Neural progenitor cell (in vitro differentiated cells): Measurements from ENCODE around the gene DRC3. TPM values are rescaled to one million over a fixed set of nuclear protein-coding genes. Genes with fewer than 3 reads are reported as not detected.

Source experiments
- DNase-seq: peaks from one replicate; pipeline ENCODE4 v3.0.0-alpha.2; 2016; ENCODE audit warnings: low spot score
- H2AFZ ChIP-seq: fragments of 200-600 bp; sonication (generic); replicated peaks from 2 replicates; pipeline ENCODE4 v1.6.1; 2016; ENCODE audit warnings: antibody characterized with exemption
- H3F3A ChIP-seq: fragments of 200-600 bp; sonication (generic); 2 replicates; pipeline ENCODE4 v1.6.1; 2016; ENCODE audit warnings: antibody characterized with exemption, low read depth
- H3K27ac ChIP-seq: fragments of 200-600 bp; sonication (generic); 2 replicates; pipeline ENCODE4 v1.5.1; 2016; ENCODE audit warnings: mild to moderate bottlenecking
- H3K27me3 ChIP-seq: fragments of 200-600 bp; sonication (generic); 2 replicates; pipeline ENCODE4 v1.6.1; 2016; ENCODE audit warnings: mild to moderate bottlenecking, moderate library complexity
- H3K36me3 ChIP-seq: fragments of 200-600 bp; sonication (generic); 2 replicates; pipeline ENCODE4 v1.5.1; 2016
- H3K4me1 ChIP-seq: fragments of 200-600 bp; sonication (generic); 2 replicates; pipeline ENCODE4 v1.6.1; 2016; ENCODE audit warnings: mixed run types
- H3K4me2 ChIP-seq: fragments of 200-600 bp; sonication (generic); 2 replicates; pipeline ENCODE4 v1.6.1; 2016
- H3K4me3 ChIP-seq: fragments of 200-600 bp; sonication (generic); 2 replicates; pipeline ENCODE4 v1.5.1; 2016
- H3K79me2 ChIP-seq: fragments of 200-600 bp; sonication (generic); 2 replicates; pipeline ENCODE4 v1.6.1; 2016; ENCODE audit warnings: low read depth
- H3K9ac ChIP-seq: fragments of 200-600 bp; sonication (generic); 2 replicates; pipeline ENCODE4 v1.6.1; 2016
- H3K9me3 ChIP-seq: fragments of 200-600 bp; sonication (generic); 2 replicates; pipeline ENCODE4 v1.5.1; 2016; ENCODE audit warnings: low read depth
- H4K20me1 ChIP-seq: fragments of 200-600 bp; sonication (generic); 2 replicates; pipeline ENCODE4 v1.6.1; 2016; ENCODE audit warnings: low read depth
- H3K27ac Mint-ChIP-seq: 3 replicates; pipeline ENCODE4 v1.8.0; 2021; ENCODE audit warnings: mixed read lengths
- H3K27me3 Mint-ChIP-seq: 2 replicates; pipeline ENCODE4 v1.8.0; 2022; ENCODE audit warnings: low read depth, mild to moderate bottlenecking, inconsistent platforms, moderate library complexity, mixed read lengths; ENCODE audit not compliant: insufficient read depth
- H3K36me3 Mint-ChIP-seq: 3 replicates; pipeline ENCODE4 v1.8.0; 2021; ENCODE audit warnings: mixed read lengths
- H3K4me1 Mint-ChIP-seq: 3 replicates; pipeline ENCODE4 v1.8.0; 2021; ENCODE audit warnings: mixed read lengths
- H3K4me3 Mint-ChIP-seq: 3 replicates; pipeline ENCODE4 v1.8.0; 2021; ENCODE audit warnings: mild to moderate bottlenecking, moderate library complexity, mixed read lengths
- H3K9me3 Mint-ChIP-seq: 3 replicates; pipeline ENCODE4 v1.8.0; 2020; ENCODE audit warnings: mixed read lengths
- CTCF ChIP-seq: fragments of 200-600 bp; sonication (generic); IDR thresholded peaks from 2 replicates; pipeline ENCODE4 v1.5.1; 2017; ENCODE audit warnings: antibody characterized with exemption, mild to moderate bottlenecking
- EZH2 ChIP-seq: fragments of 200-600 bp; sonication (generic); IDR thresholded peaks from 2 replicates; pipeline ENCODE4 v1.6.1; 2017; ENCODE audit warnings: antibody characterized with exemption, mild to moderate bottlenecking, moderate library complexity
- EZH2phosphoT487 ChIP-seq: fragments of 200-600 bp; sonication (generic); IDR thresholded peaks from 2 replicates; pipeline ENCODE4 v1.6.1; 2017; ENCODE audit warnings: antibody characterized with exemption
- total RNA-seq: library from RNA; depleted of rRNA; stranded (reverse); fragments of >200 nt; gene quantifications from 2 replicates; pipeline ENCODE4 v1.2.3, GENCODE V29; 2015; ENCODE audit warnings: low replicate concordance

DRC3 gene
- total RNA-seq, 1 donor from 2014 or later: 0.07 TPM

- no peak overlapping the region for H2AFZ ChIP-seq
- no peaks in the 10 kb centered on the region for H3K79me2 ChIP-seq
- no peak overlapping the region for H3K4me3 ChIP-seq
- no peaks in the 10 kb centered on the region for H3K36me3 ChIP-seq
- no peak overlapping the region for H3K4me2 ChIP-seq
- Mint-ChIP-seq H3K9me3 (no peaks in the 10 kb centered on the region), H3K27ac (no peak overlapping the region), H3K36me3 (peaks cover 30% of the 10 kb centered on the region), H3K4me1 (no peaks in the 10 kb centered on the region), H3K27me3 (peaks cover 3% of the 10 kb centered on the region), H3K4me3 (no peak overlapping the region)
- H3K9me3 ChIP-seq: no peaks in the 10 kb centered on the region
- no peak for DNase-seq
- H3K27ac ChIP-seq: no peak overlapping the region
- no peaks in the 10 kb centered on the region for H3F3A ChIP-seq
- no peaks in the 10 kb centered on the region for H3K4me1 ChIP-seq
- H3K27me3 ChIP-seq: no peaks in the 10 kb centered on the region
- no peak overlapping the region for H3K9ac ChIP-seq
- TF ChIP-seq EZH2phosphoT487 (no peak), EZH2 (no peak), CTCF (no peak)
- no peaks in the 10 kb centered on the region for H4K20me1 ChIP-seq
These were observed 83.6 kb downstream of the DRC3 start for GRCh38 chr17:18056214-18056613.

- Histone ChIP-seq H3K4me2 (no peak overlapping the region), H4K20me1 (no peaks in the 10 kb centered on the region), H3K4me3 (no peak overlapping the region), H3K4me1 (no peaks in the 10 kb centered on the region), H3K36me3 (no peaks in the 10 kb centered on the region), H2AFZ (no peak overlapping the region), H3K27ac (no peak overlapping the region), H3K9me3 (no peaks in the 10 kb centered on the region), H3K79me2 (no peaks in the 10 kb centered on the region), H3F3A (no peaks in the 10 kb centered on the region), H3K9ac (no peak overlapping the region), H3K27me3 (no peaks in the 10 kb centered on the region)
- Mint-ChIP-seq H3K9me3 (no peaks in the 10 kb centered on the region), H3K4me1 (no peaks in the 10 kb centered on the region), H3K4me3 (no peak overlapping the region), H3K36me3 (peaks cover 26% of the 10 kb centered on the region), H3K27me3 (peaks cover 3% of the 10 kb centered on the region), H3K27ac (no peak overlapping the region)
- TF ChIP-seq EZH2phosphoT487 (no peak), CTCF (no peak), EZH2 (no peak)
- DNase-seq: no peak
These were observed 86.6 kb downstream of the DRC3 start for GRCh38 chr17:18059283-18059682.

GRCh38 chr17:18064053-18064452 lies 91.4 kb downstream of the DRC3 start:
- H3K27me3 ChIP-seq: no peaks in the 10 kb centered on the region
- no peaks in the 10 kb centered on the region for H3K79me2 ChIP-seq
- no peaks in the 10 kb centered on the region for H3K9me3 ChIP-seq
- H3K9me3 Mint-ChIP-seq: no peaks in the 10 kb centered on the region
- peaks cover 8% of the 10 kb centered on the region for H3F3A ChIP-seq
- no peaks in the 10 kb centered on the region for H3K4me1 ChIP-seq
- no peaks in the 10 kb centered on the region for H4K20me1 ChIP-seq
- H3K36me3 Mint-ChIP-seq: peaks cover 15% of the 10 kb centered on the region
- H3K9ac ChIP-seq: no peak overlapping the region
- H3K27ac ChIP-seq: no peak overlapping the region
- H3K27me3 Mint-ChIP-seq: peaks cover 2% of the 10 kb centered on the region
- no peak overlapping the region for H2AFZ ChIP-seq
- H3K27ac Mint-ChIP-seq: no peak overlapping the region
- no peak for TF ChIP-seq EZH2phosphoT487
- no peak for TF ChIP-seq CTCF
- no peak for TF ChIP-seq EZH2
- no peaks in the 10 kb centered on the region for H3K36me3 ChIP-seq
- H3K4me3 Mint-ChIP-seq: no peak overlapping the region
- H3K4me3 ChIP-seq: no peak overlapping the region
- H3K4me2 ChIP-seq: no peak overlapping the region
- no peaks in the 10 kb centered on the region for H3K4me1 Mint-ChIP-seq
- no peak for DNase-seq

- Histone ChIP-seq H3K4me2 (no peak overlapping the region), H3K4me1 (no peaks in the 10 kb centered on the region), H3K9ac (no peak overlapping the region), H3K9me3 (no peaks in the 10 kb centered on the region), H4K20me1 (no peaks in the 10 kb centered on the region), H3K4me3 (no peak overlapping the region), H3K27me3 (no peaks in the 10 kb centered on the region), H3F3A (peaks cover 8% of the 10 kb centered on the region), H3K27ac (no peak overlapping the region), H3K79me2 (no peaks in the 10 kb centered on the region), H2AFZ (no peak overlapping the region), H3K36me3 (no peaks in the 10 kb centered on the region)
- Mint-ChIP-seq H3K27me3 (peaks cover 2% of the 10 kb centered on the region), H3K9me3 (no peaks in the 10 kb centered on the region), H3K27ac (no peak overlapping the region), H3K4me1 (peaks cover 6% of the 10 kb centered on the region), H3K36me3 (peaks cover 9% of the 10 kb centered on the region), H3K4me3 (no peak overlapping the region)
- no peak for DNase-seq
- no peak for TF ChIP-seq EZH2
- no peak for TF ChIP-seq CTCF
- no peak for TF ChIP-seq EZH2phosphoT487
These were observed 92.9 kb downstream of the DRC3 start for GRCh38 chr17:18065546-18065945.
